HG02623 (cell line): ENCODE measurements around the gene ZBTB42.

Experiments
- ATAC-seq: cut with Tn5 transposase; IDR thresholded peaks from one replicate; pipeline ENCODE4 v1.9.1; 2021; ENCODE audit warnings: moderate library complexity; ENCODE audit not compliant: unreplicated experiment

Gene ZBTB42

GRCh38 chr14:104769324-104770071 lies 31.4 kb upstream of the ZBTB42 start:
- ATAC-seq, result no peak

- no peak for ATAC-seq
Measured at GRCh38 chr14:104770072-104770579, 30.8 kb upstream of the ZBTB42 start.

GRCh38 chr14:104770851-104771272 lies 30.0 kb upstream of the ZBTB42 start:
- no peak for ATAC-seq

GRCh38 chr14:104771374-104771773 lies 29.5 kb upstream of the ZBTB42 start:
- ATAC-seq, result no peak

- ATAC-seq, result no peak
Measured at GRCh38 chr14:104771918-104772706, 28.8 kb upstream of the ZBTB42 start.

- ATAC-seq, result no peak
Measured at GRCh38 chr14:104772707-104773504, 28.0 kb upstream of the ZBTB42 start.

- ATAC-seq, result no peak
Measured at GRCh38 chr14:104773505-104774452, 27.1 kb upstream of the ZBTB42 start.

- no peak for ATAC-seq
Measured at GRCh38 chr14:104774453-104775072, 26.3 kb upstream of the ZBTB42 start.

- ATAC-seq, result no peak
Measured at GRCh38 chr14:104775073-104775489, 25.8 kb upstream of the ZBTB42 start.

- ATAC-seq, result no peak
Measured at GRCh38 chr14:104776481-104776880, 24.4 kb upstream of the ZBTB42 start.

GRCh38 chr14:104776961-104777807 lies 23.7 kb upstream of the ZBTB42 start:
- no peak for ATAC-seq

- no peak for ATAC-seq
Measured at GRCh38 chr14:104777808-104778249, 23.1 kb upstream of the ZBTB42 start.

GRCh38 chr14:104778694-104779331 lies 22.1 kb upstream of the ZBTB42 start:
- ATAC-seq, result no peak

- no peak for ATAC-seq
Measured at GRCh38 chr14:104779776-104780512, 21.0 kb upstream of the ZBTB42 start.

- no peak for ATAC-seq
Measured at GRCh38 chr14:104780513-104781030, 20.3 kb upstream of the ZBTB42 start.

- no peak for ATAC-seq
Measured at GRCh38 chr14:104781271-104782077, 19.4 kb upstream of the ZBTB42 start.
